ENCODE results near the gene NUP98.
"Not testable (repeated sequence)": the region's sequence is repeated elsewhere in the genome, so short reads cannot be mapped to it uniquely, and the experiment has no call there.

NUP98 gene

GRCh38 chr11:3795131-3796001, 2.0 kb downstream of the NUP98 start:
- Mint-ChIP-seq H3K27me3 (ENCODE audit: low read depth) (no peaks in the 10 kb centered on the region), H3K27ac (peak overlapping the region in 2 of 3 experiments; percentile 84 to 85), H3K9me3 (no peaks in the 10 kb centered on the region), H3K4me3 (peak overlapping the region; percentile 89 to 94 (median 92)), H3K4me1 (peaks cover 22% of the 10 kb centered on the region), H3K36me3 (ENCODE audit: low read depth) (peaks cover 31% of the 10 kb centered on the region)
- TF ChIP-seq CTCF (IDR thresholded peaks at IDR 0.05; ENCODE audit: unreplicated experiment in 3 of 3), result no peak

- not testable (repeated sequence) for H3K27me3 Mint-ChIP-seq (ENCODE audit: low read depth); H3K27ac Mint-ChIP-seq; H3K4me3 Mint-ChIP-seq; H3K9me3 Mint-ChIP-seq
- Mint-ChIP-seq H3K4me1 (peaks cover 22% of the 10 kb centered on the region), H3K36me3 (ENCODE audit: low read depth) (peaks cover 37% of the 10 kb centered on the region)
These were observed 3.0 kb downstream of the NUP98 start for GRCh38 chr11:3794387-3794786.

GRCh38 chr11:3786781-3787428, 10.4 kb downstream of the NUP98 start:
- H3K36me3 Mint-ChIP-seq (ENCODE audit: low read depth), result peaks cover 28% of the 10 kb centered on the region
- peaks cover 10% of the 10 kb centered on the region for H3K4me1 Mint-ChIP-seq
- H3K4me3 Mint-ChIP-seq, result no peak overlapping the region
- H3K27ac Mint-ChIP-seq, result peak overlapping the region; percentile 1 to 37 (median 16)
- no peaks in the 10 kb centered on the region for H3K27me3 Mint-ChIP-seq (ENCODE audit: low read depth)
- TF ChIP-seq CTCF (IDR thresholded peaks at IDR 0.05; ENCODE audit: unreplicated experiment in 3 of 3), result no peak
- no peaks in the 10 kb centered on the region for H3K9me3 Mint-ChIP-seq

- no peak overlapping the region for H3K27ac Mint-ChIP-seq
- peaks cover 10% of the 10 kb centered on the region for H3K4me1 Mint-ChIP-seq
- H3K9me3 Mint-ChIP-seq, result no peaks in the 10 kb centered on the region
These were observed 13.7 kb downstream of the NUP98 start for GRCh38 chr11:3783611-3784010.

GRCh38 chr11:3782963-3783362, 14.4 kb downstream of the NUP98 start:
- Mint-ChIP-seq H3K27ac (no peak overlapping the region), H3K36me3 (ENCODE audit: low read depth) (peaks cover 42% of the 10 kb centered on the region), H3K27me3 (ENCODE audit: low read depth) (no peaks in the 10 kb centered on the region), H3K4me1 (peaks cover 8% of the 10 kb centered on the region), H3K4me3 (no peak overlapping the region), H3K9me3 (no peaks in the 10 kb centered on the region)
- TF ChIP-seq CTCF (IDR thresholded peaks at IDR 0.05; ENCODE audit: unreplicated experiment in 3 of 3), result no peak

More at GRCh38 chr11:3783611-3784010, 13.7 kb downstream of the NUP98 start:
- no peaks in the 10 kb centered on the region for H3K27me3 Mint-ChIP-seq (ENCODE audit: low read depth)
- no peak for TF ChIP-seq CTCF (IDR thresholded peaks at IDR 0.05; ENCODE audit: unreplicated experiment in 3 of 3)
- H3K4me3 Mint-ChIP-seq, result no peak overlapping the region
- peaks cover 38% of the 10 kb centered on the region for H3K36me3 Mint-ChIP-seq (ENCODE audit: low read depth)

GRCh38 chr11:3781423-3781822, 15.9 kb downstream of the NUP98 start:
- H3K4me1 Mint-ChIP-seq, result no peaks in the 10 kb centered on the region
- no peak overlapping the region for H3K4me3 Mint-ChIP-seq
- H3K27me3 Mint-ChIP-seq (ENCODE audit: low read depth), result no peaks in the 10 kb centered on the region

More at GRCh38 chr11:3781423-3781822, 15.9 kb downstream of the NUP98 start:
- H3K27ac Mint-ChIP-seq, result no peak overlapping the region
- TF ChIP-seq CTCF (IDR thresholded peaks at IDR 0.05; ENCODE audit: unreplicated experiment in 3 of 3), result no peak
- no peaks in the 10 kb centered on the region for H3K9me3 Mint-ChIP-seq
- peaks cover 48% of the 10 kb centered on the region for H3K36me3 Mint-ChIP-seq (ENCODE audit: low read depth)

Measured in nephron (organoid).